ENCODE results near the gene HNRNPA3.

HNRNPA3 gene

DNA sequence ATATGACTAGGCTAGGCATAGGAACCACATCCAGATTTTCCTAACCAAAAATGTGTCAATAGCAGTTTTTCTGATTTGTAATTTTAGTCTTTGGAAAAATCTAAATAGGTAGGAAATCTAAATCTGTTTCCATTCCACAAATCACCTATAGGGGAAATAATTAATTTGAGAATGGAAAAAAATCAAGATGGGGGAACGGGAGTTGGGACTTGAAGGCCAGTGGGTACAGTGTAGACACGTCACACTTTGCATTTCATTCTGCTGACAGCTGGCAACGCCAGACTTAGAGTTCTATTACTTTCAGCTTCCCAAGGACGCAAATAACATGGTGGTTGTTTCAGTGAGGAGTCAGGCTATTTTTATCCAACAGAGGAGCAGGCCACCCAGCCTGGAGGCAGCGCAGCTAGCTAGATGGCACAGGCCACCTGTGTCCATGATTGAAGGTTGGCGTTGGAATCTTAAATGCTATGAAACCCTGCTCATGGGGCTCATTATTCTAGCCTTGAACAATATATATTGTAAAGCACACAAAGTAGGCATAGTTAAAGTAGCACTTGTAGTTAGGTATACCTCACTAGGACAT lies 23.4 kb downstream of the HNRNPA3 start:
- TF ChIP-seq, protein P1, sequence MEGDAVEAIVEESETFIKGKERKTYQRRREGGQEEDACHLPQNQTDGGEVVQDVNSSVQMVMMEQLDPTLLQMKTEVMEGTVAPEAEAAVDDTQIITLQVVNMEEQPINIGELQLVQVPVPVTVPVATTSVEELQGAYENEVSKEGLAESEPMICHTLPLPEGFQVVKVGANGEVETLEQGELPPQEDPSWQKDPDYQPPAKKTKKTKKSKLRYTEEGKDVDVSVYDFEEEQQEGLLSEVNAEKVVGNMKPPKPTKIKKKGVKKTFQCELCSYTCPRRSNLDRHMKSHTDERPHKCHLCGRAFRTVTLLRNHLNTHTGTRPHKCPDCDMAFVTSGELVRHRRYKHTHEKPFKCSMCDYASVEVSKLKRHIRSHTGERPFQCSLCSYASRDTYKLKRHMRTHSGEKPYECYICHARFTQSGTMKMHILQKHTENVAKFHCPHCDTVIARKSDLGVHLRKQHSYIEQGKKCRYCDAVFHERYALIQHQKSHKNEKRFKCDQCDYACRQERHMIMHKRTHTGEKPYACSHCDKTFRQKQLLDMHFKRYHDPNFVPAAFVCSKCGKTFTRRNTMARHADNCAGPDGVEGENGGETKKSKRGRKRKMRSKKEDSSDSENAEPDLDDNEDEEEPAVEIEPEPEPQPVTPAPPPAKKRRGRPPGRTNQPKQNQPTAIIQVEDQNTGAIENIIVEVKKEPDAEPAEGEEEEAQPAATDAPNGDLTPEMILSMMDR (IDR thresholded peaks at IDR 0.05; ENCODE audit: control insufficient read depth, insufficient read depth, low read depth, low read length, missing control alignments), result no peak
- DNase-seq (ENCODE audit: low read depth), result no peak
- no peak overlapping the region for H3K4me3 ChIP-seq (ENCODE audit: control insufficient read depth, low read depth, low read length)

GRCh38 chr2:177237932-177238331 lies 25.3 kb downstream of the HNRNPA3 start:
- DNase-seq (ENCODE audit: low read depth), result no peak
- TF ChIP-seq, protein P1 (IDR thresholded peaks at IDR 0.05; ENCODE audit: control insufficient read depth, insufficient read depth, low read depth, low read length, missing control alignments), result no peak
- no peak overlapping the region for H3K4me3 ChIP-seq (ENCODE audit: control insufficient read depth, low read depth, low read length)

DNA sequence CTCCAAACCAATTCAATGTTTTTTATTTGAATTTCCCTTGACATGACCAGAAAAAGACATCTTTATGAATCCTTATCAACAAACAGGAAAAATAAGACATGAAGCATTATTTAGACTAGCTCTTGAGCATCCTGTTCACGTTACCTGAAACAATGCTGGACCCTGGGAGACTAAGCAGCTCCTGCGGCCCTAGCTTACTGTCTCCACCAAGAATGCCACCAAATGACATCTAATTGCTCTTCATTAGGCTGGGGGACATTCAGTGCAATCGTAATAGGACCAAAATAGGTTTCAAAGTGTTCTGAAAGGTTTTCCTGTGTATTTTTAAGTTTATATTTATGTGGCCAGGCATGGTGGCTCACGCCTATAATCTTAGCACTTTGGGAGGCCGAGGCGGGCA lies 26.5 kb downstream of the HNRNPA3 start:
- H3K4me3 ChIP-seq (ENCODE audit: control insufficient read depth, low read depth, low read length), result no peak overlapping the region
- TF ChIP-seq, protein P1 (IDR thresholded peaks at IDR 0.05; ENCODE audit: control insufficient read depth, insufficient read depth, low read depth, low read length, missing control alignments), result no peak
- DNase-seq (ENCODE audit: low read depth), result no peak

DNA sequence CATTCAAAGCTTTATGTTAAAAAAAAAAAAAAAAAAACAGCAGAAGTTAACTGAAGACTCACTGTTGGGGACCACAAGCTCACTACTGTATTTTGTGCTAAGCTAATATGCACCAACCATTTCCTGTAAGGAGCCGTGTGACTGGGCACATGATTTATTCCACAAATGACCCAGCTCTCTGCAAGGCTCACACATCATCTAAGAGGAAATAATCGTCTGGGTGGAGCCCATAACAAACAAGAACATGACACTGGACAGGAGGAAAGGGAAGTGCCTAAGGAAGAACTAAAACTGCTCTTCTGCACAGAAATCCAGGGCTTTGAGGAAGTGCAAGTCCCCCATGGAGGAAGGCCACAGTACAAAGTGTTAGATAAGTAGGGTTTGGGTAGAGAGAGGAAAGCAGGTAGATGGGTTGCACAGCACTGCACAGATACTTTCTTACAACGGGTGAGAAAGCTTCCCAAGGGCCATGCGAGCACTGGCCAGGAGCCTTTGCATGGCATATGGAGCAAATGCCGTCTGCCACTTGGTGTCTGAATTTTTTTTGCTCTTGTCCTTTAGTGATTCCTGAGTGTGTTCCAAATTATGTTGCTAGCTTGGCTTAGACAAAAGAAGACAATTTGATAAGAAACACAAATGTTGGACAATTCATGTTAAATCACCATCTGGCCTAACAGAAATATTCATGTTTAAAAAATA lies 27.5 kb downstream of the HNRNPA3 start:
- H3K4me3 ChIP-seq (ENCODE audit: control insufficient read depth, low read depth, low read length), result no peak overlapping the region
- TF ChIP-seq, protein P1 (IDR thresholded peaks at IDR 0.05; ENCODE audit: control insufficient read depth, insufficient read depth, low read depth, low read length, missing control alignments), result no peak

DNA sequence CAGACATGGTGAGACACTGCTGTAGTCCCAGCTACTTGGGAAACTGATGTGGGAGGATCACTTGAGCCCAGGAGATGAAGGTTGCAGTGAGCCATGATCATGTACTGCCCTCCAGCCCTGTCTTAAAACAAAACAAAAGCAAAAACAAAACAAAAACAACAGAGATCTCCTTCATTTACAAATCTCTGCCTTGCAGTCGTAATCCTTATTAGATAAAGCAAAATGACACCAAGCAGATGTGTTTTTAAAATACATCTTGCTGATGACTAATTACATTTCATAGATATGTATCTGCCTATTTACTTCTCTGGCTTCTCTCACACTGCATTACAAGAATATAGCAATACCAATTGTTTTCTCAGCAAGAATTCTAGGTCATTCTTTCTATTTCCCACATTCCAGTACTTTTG lies 29.1 kb downstream of the HNRNPA3 start:
- H3K4me3 ChIP-seq (ENCODE audit: control insufficient read depth, low read depth, low read length), result no peak overlapping the region
- DNase-seq (ENCODE audit: low read depth), result no peak
- TF ChIP-seq, protein P1 (IDR thresholded peaks at IDR 0.05; ENCODE audit: control insufficient read depth, insufficient read depth, low read depth, low read length, missing control alignments), result no peak

More for the DNA sequence above, 27.5 kb downstream of the HNRNPA3 start:
- DNase-seq (ENCODE audit: low read depth), result no peak

DNA sequence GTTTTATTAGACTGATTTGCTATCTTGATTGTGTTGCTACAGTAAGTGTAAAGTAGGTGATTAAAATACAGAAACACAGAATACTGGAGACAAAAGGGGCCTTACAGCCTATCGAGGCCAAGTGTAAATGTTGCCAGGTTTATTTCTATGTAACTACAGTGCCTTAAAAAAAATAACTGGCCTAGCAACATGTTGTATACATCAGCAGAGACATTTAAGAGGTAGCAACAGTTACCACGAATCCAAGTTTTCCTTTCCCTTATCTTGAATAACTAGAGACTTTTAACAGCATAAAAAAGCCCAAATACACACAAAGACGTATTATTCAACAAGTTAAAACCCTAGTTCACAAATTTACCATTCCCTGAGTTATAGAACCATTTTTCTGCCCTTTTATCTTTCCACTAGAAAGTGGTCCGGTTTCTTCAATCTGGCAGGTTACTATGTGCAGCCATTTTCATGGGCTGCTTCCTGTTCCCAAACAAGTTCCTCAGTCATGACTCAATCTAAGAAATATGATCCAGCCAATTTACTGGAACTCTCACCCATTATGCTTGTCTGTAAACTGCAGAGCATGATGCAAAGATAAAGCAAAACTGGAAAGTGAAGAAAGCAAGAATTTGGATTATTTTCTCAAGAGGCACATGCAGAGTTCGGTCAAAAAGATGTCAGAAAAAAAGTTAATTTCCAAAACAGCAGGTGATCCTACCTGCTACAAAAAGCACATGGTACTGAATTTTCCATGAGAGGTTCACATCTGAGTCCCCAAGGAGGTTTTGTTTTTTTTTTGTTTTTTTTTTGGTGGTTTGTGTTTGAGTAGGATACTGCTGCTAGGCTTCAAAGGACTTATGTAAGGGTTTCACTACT lies 29.8 kb downstream of the HNRNPA3 start:
- peak; percentile 92 for DNase-seq (ENCODE audit: low read depth)
- TF ChIP-seq, protein P1 (IDR thresholded peaks at IDR 0.05; ENCODE audit: control insufficient read depth, insufficient read depth, low read depth, low read length, missing control alignments), result no peak
- no peak overlapping the region for H3K4me3 ChIP-seq (ENCODE audit: control insufficient read depth, low read depth, low read length)
